ENCODE data around the gene ANO7.

- no peak for TF ChIP-seq CTCF (IDR thresholded peaks at IDR 0.05)
- TF ChIP-seq EZH2 (IDR thresholded peaks at IDR 0.05; ENCODE audit: borderline replicate concordance, insufficient read depth, low read depth, low read length, poor library complexity, severe bottlenecking), result no peak
Observed at GRCh38 chr2:241270531-241270930, 82.1 kb downstream of the ANO7 start.

Measured in B cell (primary cell).